Adrenal gland (tissue), 5 donors: ENCODE measurements around the gene SSX2IP.

Experiments
- POLR2A ChIP-seq, 2 donors: fragments of 450-650 bp; IDR thresholded peaks; one replicate each; pipeline ENCODE4 v1.6.1; 2017; ENCODE audit warnings: antibody characterized with exemption in 2 of 2, mild to moderate bottlenecking in 2 of 2, moderate library complexity in 1 of 2
- TF ChIP-seq, protein P1 (sequence below), 6 experiments: fragments of 450-650 bp in 4 of 6; fragments of 200-600 bp in 2 of 6; sonication (generic) in 1 of 6; IDR thresholded peaks; 1 replicate in 5 of 6; 2 replicates in 1 of 6; pipeline versions ENCODE4 v1.5.1 to v1.8.0; 2016 to 2021; ENCODE audit warnings: antibody characterized with exemption in 6 of 6, mild to moderate bottlenecking in 2 of 6, moderate library complexity in 1 of 6
- donor health status: DM: no; HTN: no; CAD: no.

DNA sequence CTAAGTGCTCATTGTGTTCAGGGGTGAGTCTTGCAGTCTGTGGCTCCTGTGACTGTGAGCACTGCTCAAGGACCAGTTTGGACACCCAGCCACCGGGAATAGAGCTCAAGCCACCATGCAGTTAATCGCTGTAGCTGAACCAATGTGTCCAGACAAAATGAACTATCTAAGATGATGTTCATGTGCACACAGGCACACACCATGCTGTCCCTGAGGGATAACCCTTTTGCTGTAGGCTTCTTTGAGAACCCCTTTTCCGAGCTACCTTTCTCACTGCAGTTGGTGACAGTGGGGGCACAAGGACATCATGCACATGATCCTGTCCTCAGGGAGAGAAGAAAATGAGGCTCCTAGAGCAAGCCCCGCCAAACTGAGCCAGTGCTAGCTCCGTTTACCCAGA lies 65.4 kb downstream of the SSX2IP start:
- TF ChIP-seq, protein P1, sequence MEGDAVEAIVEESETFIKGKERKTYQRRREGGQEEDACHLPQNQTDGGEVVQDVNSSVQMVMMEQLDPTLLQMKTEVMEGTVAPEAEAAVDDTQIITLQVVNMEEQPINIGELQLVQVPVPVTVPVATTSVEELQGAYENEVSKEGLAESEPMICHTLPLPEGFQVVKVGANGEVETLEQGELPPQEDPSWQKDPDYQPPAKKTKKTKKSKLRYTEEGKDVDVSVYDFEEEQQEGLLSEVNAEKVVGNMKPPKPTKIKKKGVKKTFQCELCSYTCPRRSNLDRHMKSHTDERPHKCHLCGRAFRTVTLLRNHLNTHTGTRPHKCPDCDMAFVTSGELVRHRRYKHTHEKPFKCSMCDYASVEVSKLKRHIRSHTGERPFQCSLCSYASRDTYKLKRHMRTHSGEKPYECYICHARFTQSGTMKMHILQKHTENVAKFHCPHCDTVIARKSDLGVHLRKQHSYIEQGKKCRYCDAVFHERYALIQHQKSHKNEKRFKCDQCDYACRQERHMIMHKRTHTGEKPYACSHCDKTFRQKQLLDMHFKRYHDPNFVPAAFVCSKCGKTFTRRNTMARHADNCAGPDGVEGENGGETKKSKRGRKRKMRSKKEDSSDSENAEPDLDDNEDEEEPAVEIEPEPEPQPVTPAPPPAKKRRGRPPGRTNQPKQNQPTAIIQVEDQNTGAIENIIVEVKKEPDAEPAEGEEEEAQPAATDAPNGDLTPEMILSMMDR (IDR thresholded peaks at IDR 0.05), result no peak
- TF ChIP-seq POLR2A (IDR thresholded peaks at IDR 0.05), result no peak
